ENCODE data around the gene GPC1. TPM values are rescaled to one million over a fixed set of nuclear protein-coding genes. Genes with fewer than 3 reads are reported as not detected.
"Not testable (repeated sequence)": the region's sequence is repeated elsewhere in the genome, so short reads cannot be mapped to it uniquely, and the experiment has no call there.

GPC1 gene
- total and polyA plus RNA-seq, 3 experiments from 2014 or later = 0.17 to 2.4 (median 1.9) TPM

GRCh38 chr2:240479111-240479501, 43.6 kb downstream of the GPC1 start:
- Mint-ChIP-seq H3K27ac (no peak overlapping the region), H3K27me3 (peaks cover 0 to 1% of the 10 kb centered on the region in 2 donors), H3K36me3 (peaks cover 6 to 36% (median 16%) of the 10 kb centered on the region in 3 donors), H3K4me1 (no peaks in the 10 kb centered on the region), H3K4me3 (no peak overlapping the region), H3K9me3 (peaks cover 6 to 16% (median 9%) of the 10 kb centered on the region in 5 donors)
- POLR2A ChIA-PET = no interaction called here
- Histone ChIP-seq H3K36me3 (ENCODE audit: insufficient read depth, low read length) (no peaks in the 10 kb centered on the region), H3K4me1 (ENCODE audit: insufficient read depth, low read length) (no peaks in the 10 kb centered on the region), H3K27me3 (ENCODE audit: insufficient read depth, low read length, poor library complexity, severe bottlenecking) (no peaks in the 10 kb centered on the region), H3K4me3 (ENCODE audit: low read length) (no peak overlapping the region), H3K9me3 (ENCODE audit: low read length) (no peaks in the 10 kb centered on the region), H3K27ac (ENCODE audit: low read depth, low read length) (no peak overlapping the region)
- CTCF ChIA-PET = no interaction called here
- DNase-seq = no peak

GRCh38 chr2:240480834-240481623, 45.6 kb downstream of the GPC1 start:
- Mint-ChIP-seq H3K4me1 (no peaks in the 10 kb centered on the region), H3K27ac (peak overlapping the region in 1 of 8 donors; percentile 93), H3K4me3 (no peak overlapping the region), H3K27me3 (peaks cover 0 to under 1% of the 10 kb centered on the region in 2 donors), H3K9me3 (peaks cover 3 to 18% (median 14%) of the 10 kb centered on the region in 5 donors), H3K36me3 (peaks cover 6 to 35% (median 7%) of the 10 kb centered on the region in 3 donors)
- H3K4me3 ChIP-seq (ENCODE audit: low read length) = no peak overlapping the region
- no peaks in the 10 kb centered on the region for H3K27me3 ChIP-seq (ENCODE audit: insufficient read depth, low read length, poor library complexity, severe bottlenecking)
- DNase-seq = peak in 1 of 5 donors; percentile 43
- no peaks in the 10 kb centered on the region for H3K9me3 ChIP-seq (ENCODE audit: low read length)
- POLR2A ChIA-PET = no interaction called here
- H3K4me1 ChIP-seq (ENCODE audit: insufficient read depth, low read length) = no peaks in the 10 kb centered on the region
- CTCF ChIA-PET = no interaction called here
- H3K36me3 ChIP-seq (ENCODE audit: insufficient read depth, low read length) = no peaks in the 10 kb centered on the region
- no peak overlapping the region for H3K27ac ChIP-seq (ENCODE audit: low read depth, low read length)

- peaks cover 5 to 28% (median 6%) of the 10 kb centered on the region in 3 donors for H3K36me3 Mint-ChIP-seq
- H3K36me3 ChIP-seq (ENCODE audit: insufficient read depth, low read length) = no peaks in the 10 kb centered on the region
- no peak overlapping the region for H3K27ac ChIP-seq (ENCODE audit: low read depth, low read length)
- H3K27me3 Mint-ChIP-seq = no peaks in the 10 kb centered on the region
- H3K9me3 ChIP-seq (ENCODE audit: low read length) = no peaks in the 10 kb centered on the region
- H3K4me3 Mint-ChIP-seq = no peak overlapping the region
- no peaks in the 10 kb centered on the region for H3K27me3 ChIP-seq (ENCODE audit: insufficient read depth, low read length, poor library complexity, severe bottlenecking)
- peak overlapping the region in 1 of 8 donors; percentile 74 for H3K27ac Mint-ChIP-seq
- POLR2A ChIA-PET = no interaction called here
- H3K4me1 ChIP-seq (ENCODE audit: insufficient read depth, low read length) = no peaks in the 10 kb centered on the region
- peak in 1 of 5 donors; percentile 38 for DNase-seq
- peaks cover 0 to 15% (median 12%) of the 10 kb centered on the region in 5 donors for H3K9me3 Mint-ChIP-seq
- no peak overlapping the region for H3K4me3 ChIP-seq (ENCODE audit: low read length)
- no peaks in the 10 kb centered on the region for H3K4me1 Mint-ChIP-seq
- CTCF ChIA-PET = no interaction called here
Measured at GRCh38 chr2:240481720-240482119, 46.3 kb downstream of the GPC1 start.

- Histone ChIP-seq H3K9me3 (ENCODE audit: low read length) (no peaks in the 10 kb centered on the region), H3K27ac (ENCODE audit: low read depth, low read length) (no peak overlapping the region), H3K4me3 (ENCODE audit: low read length) (no peak overlapping the region), H3K27me3 (ENCODE audit: insufficient read depth, low read length, poor library complexity, severe bottlenecking) (no peaks in the 10 kb centered on the region), H3K4me1 (ENCODE audit: insufficient read depth, low read length) (no peaks in the 10 kb centered on the region), H3K36me3 (ENCODE audit: insufficient read depth, low read length) (no peaks in the 10 kb centered on the region)
- Mint-ChIP-seq H3K36me3 (peaks cover 6 to 32% (median 7%) of the 10 kb centered on the region in 3 donors), H3K4me3 (no peak overlapping the region), H3K27me3 (no peaks in the 10 kb centered on the region), H3K9me3 (peaks cover 3 to 18% (median 15%) of the 10 kb centered on the region in 5 donors), H3K4me1 (no peaks in the 10 kb centered on the region), H3K27ac (peak overlapping the region in 1 of 8 donors; percentile 73)
- CTCF ChIA-PET = no interaction called here
- DNase-seq = peak in 1 of 5 donors; percentile 31
- POLR2A ChIA-PET = no interaction called here
Measured at GRCh38 chr2:240482141-240482540, 46.7 kb downstream of the GPC1 start.

DNA sequence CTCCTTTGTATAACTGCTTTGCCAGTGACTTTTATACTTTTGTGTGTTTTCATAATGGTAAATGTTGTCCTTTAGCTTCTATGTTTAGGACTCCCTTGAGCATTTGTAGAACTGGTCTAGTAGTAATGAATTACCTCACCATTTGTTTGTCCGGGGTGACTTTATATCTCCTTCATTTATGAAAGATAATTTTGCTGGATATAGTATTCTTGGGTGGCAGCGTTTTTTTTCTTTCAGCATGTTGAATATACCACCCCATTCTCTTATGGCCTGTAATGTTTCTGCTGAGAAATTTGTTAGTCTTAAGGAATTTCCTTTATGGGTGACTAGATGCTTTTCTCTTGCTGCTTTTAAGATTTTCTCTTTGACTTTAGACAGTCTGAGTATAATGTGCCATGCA, 56.0 kb downstream of the GPC1 start:
- DNase-seq = no peak
- peaks cover 39 to 62% (median 57%) of the 10 kb centered on the region in 5 donors for H3K9me3 Mint-ChIP-seq
- no peaks in the 10 kb centered on the region for H3K27me3 Mint-ChIP-seq
- no peaks in the 10 kb centered on the region for H3K4me1 Mint-ChIP-seq
- H3K4me3 Mint-ChIP-seq = no peak overlapping the region
- no peaks in the 10 kb centered on the region for H3K36me3 ChIP-seq (ENCODE audit: insufficient read depth, low read length)
- H3K36me3 Mint-ChIP-seq = peaks cover 14 to 67% (median 24%) of the 10 kb centered on the region in 3 donors
- H3K27ac ChIP-seq (ENCODE audit: low read depth, low read length) = no peak overlapping the region
- ChIA-PET CTCF (no interaction called here), POLR2A (no interaction called here)
- no peaks in the 10 kb centered on the region for H3K27me3 ChIP-seq (ENCODE audit: insufficient read depth, low read length, poor library complexity, severe bottlenecking)
- no peak overlapping the region for H3K4me3 ChIP-seq (ENCODE audit: low read length)
- H3K9me3 ChIP-seq (ENCODE audit: low read length) = peaks cover 10% of the 10 kb centered on the region
- no peaks in the 10 kb centered on the region for H3K4me1 ChIP-seq (ENCODE audit: insufficient read depth, low read length)
- H3K27ac Mint-ChIP-seq = no peak overlapping the region

GRCh38 chr2:240494194-240494793, 58.8 kb downstream of the GPC1 start:
- H3K36me3 Mint-ChIP-seq = peaks cover 26 to 59% (median 48%) of the 10 kb centered on the region in 3 donors
- H3K9me3 ChIP-seq (ENCODE audit: low read length) = no peaks in the 10 kb centered on the region
- H3K27ac ChIP-seq (ENCODE audit: low read depth, low read length) = no peak overlapping the region
- ChIA-PET POLR2A (no interaction called here), CTCF (no interaction called here)
- H3K36me3 ChIP-seq (ENCODE audit: insufficient read depth, low read length) = no peaks in the 10 kb centered on the region
- H3K27ac Mint-ChIP-seq = no peak overlapping the region
- H3K4me3 ChIP-seq (ENCODE audit: low read length) = no peak overlapping the region
- no peaks in the 10 kb centered on the region for H3K4me1 ChIP-seq (ENCODE audit: insufficient read depth, low read length)
- no peaks in the 10 kb centered on the region for H3K27me3 Mint-ChIP-seq
- peaks cover 23 to 39% (median 34%) of the 10 kb centered on the region in 5 donors for H3K9me3 Mint-ChIP-seq
- no peak overlapping the region for H3K4me3 Mint-ChIP-seq
- DNase-seq = no peak
- no peaks in the 10 kb centered on the region for H3K27me3 ChIP-seq (ENCODE audit: insufficient read depth, low read length, poor library complexity, severe bottlenecking)
- no peaks in the 10 kb centered on the region for H3K4me1 Mint-ChIP-seq

- H3K4me1 ChIP-seq (ENCODE audit: insufficient read depth, low read length); H3K27ac ChIP-seq (ENCODE audit: low read depth, low read length); H3K4me1 Mint-ChIP-seq; H3K4me3 ChIP-seq (ENCODE audit: low read length); POLR2A ChIA-PET; H3K36me3 ChIP-seq (ENCODE audit: insufficient read depth, low read length); H3K27me3 ChIP-seq (ENCODE audit: insufficient read depth, low read length, poor library complexity, severe bottlenecking); H3K27me3 Mint-ChIP-seq; H3K9me3 ChIP-seq (ENCODE audit: low read length); DNase-seq; H3K4me3 Mint-ChIP-seq; H3K27ac Mint-ChIP-seq; CTCF ChIA-PET: not testable (repeated sequence)
- peaks cover 19 to 32% (median 27%) of the 10 kb centered on the region in 5 donors for H3K9me3 Mint-ChIP-seq
- peaks cover 26 to 54% (median 53%) of the 10 kb centered on the region in 3 donors for H3K36me3 Mint-ChIP-seq
Measured at GRCh38 chr2:240494942-240495341, 59.5 kb downstream of the GPC1 start.

- peaks cover 4 to 14% (median 10%) of the 10 kb centered on the region in 5 donors for H3K9me3 Mint-ChIP-seq
- H3K27ac Mint-ChIP-seq; H3K9me3 ChIP-seq (ENCODE audit: low read length); H3K4me1 Mint-ChIP-seq; H3K27ac ChIP-seq (ENCODE audit: low read depth, low read length); POLR2A ChIA-PET; H3K4me3 ChIP-seq (ENCODE audit: low read length); H3K27me3 Mint-ChIP-seq; H3K4me1 ChIP-seq (ENCODE audit: insufficient read depth, low read length); DNase-seq; H3K36me3 ChIP-seq (ENCODE audit: insufficient read depth, low read length); H3K4me3 Mint-ChIP-seq; H3K27me3 ChIP-seq (ENCODE audit: insufficient read depth, low read length, poor library complexity, severe bottlenecking): not testable (repeated sequence)
- H3K36me3 Mint-ChIP-seq = peaks cover 31 to 63% (median 43%) of the 10 kb centered on the region in 3 donors
- CTCF ChIA-PET = interaction anchor here (1.1 kb wide), 1 partner anchor 17 kb away, joined by 3 read pairs; no protein-coding TSS in a partner anchor
Measured at GRCh38 chr2:240497082-240497481, 61.6 kb downstream of the GPC1 start.
